GM23338 (cell line): Measurements from ENCODE around the gene TMEM231. TPM values are rescaled to one million over a fixed set of nuclear protein-coding genes. Genes with fewer than 3 reads are reported as not detected.

Experiments used
- ATAC-seq: fragments of 200-7000 bp; cut with Tn5 transposase; 3 replicates; pipeline ENCODE4 v1.9.1; 2020
- DNase-seq: peaks from one replicate; pipeline ENCODE4 v3.0.0-alpha.2; 2015; ENCODE audit warnings: low spot score
- H2AFZ ChIP-seq: fragments of 200-600 bp; sonication (generic); 2 replicates; pipeline ENCODE4 v1.8.0; 2016; ENCODE audit warnings: antibody characterized with exemption, mild to moderate bottlenecking, moderate library complexity
- H3F3A ChIP-seq: fragments of 200-600 bp; sonication (generic); replicated peaks from 2 replicates; pipeline ENCODE4 v1.8.0; 2017; ENCODE audit warnings: antibody characterized with exemption, mixed run types, low read depth
- H3K27ac ChIP-seq: fragments of 200-600 bp; sonication (generic); 2 replicates; pipeline ENCODE4 v1.6.1; 2016; ENCODE audit warnings: low read depth
- H3K27me3 ChIP-seq: fragments of 200-600 bp; sonication (generic); 2 replicates; pipeline ENCODE4 v1.8.0; 2016; ENCODE audit warnings: mild to moderate bottlenecking, mixed run types, moderate library complexity; ENCODE audit not compliant: insufficient read depth
- H3K36me3 ChIP-seq: fragments of 200-600 bp; sonication (generic); 2 replicates; pipeline ENCODE4 v1.8.0; 2016; ENCODE audit warnings: mild to moderate bottlenecking; ENCODE audit not compliant: insufficient read depth
- H3K4me1 ChIP-seq: fragments of 200-600 bp; sonication (generic); 2 replicates; pipeline ENCODE4 v1.8.0; 2016; ENCODE audit warnings: mild to moderate bottlenecking, moderate library complexity; ENCODE audit not compliant: insufficient read depth
- H3K4me2 ChIP-seq: fragments of 200-600 bp; sonication (generic); 2 replicates; pipeline ENCODE4 v1.7.1; 2017; ENCODE audit warnings: mixed run types
- H3K4me3 ChIP-seq: fragments of 200-600 bp; sonication (generic); 2 replicates; pipeline ENCODE4 v1.6.1; 2016; ENCODE audit warnings: mixed run types
- H3K79me2 ChIP-seq: fragments of 200-600 bp; sonication (generic); replicated peaks from 2 replicates; pipeline ENCODE4 v1.8.0; 2017; ENCODE audit warnings: mild to moderate bottlenecking; ENCODE audit not compliant: insufficient read depth
- H3K9me2 ChIP-seq: fragments of 200-600 bp; sonication (generic); 2 replicates; pipeline ENCODE4 v1.8.0; 2017; ENCODE audit not compliant: insufficient read depth
- H4K20me1 ChIP-seq: fragments of 200-600 bp; sonication (generic); replicated peaks from 2 replicates; pipeline ENCODE4 v1.8.0; 2017; ENCODE audit warnings: mild to moderate bottlenecking; ENCODE audit not compliant: insufficient read depth
- H3K27ac Mint-ChIP-seq: 2 replicates; pipeline ENCODE4 v1.8.0; 2020; ENCODE audit warnings: inconsistent platforms, mild to moderate bottlenecking, moderate library complexity, mixed read lengths
- H3K27me3 Mint-ChIP-seq: 3 replicates; pipeline ENCODE4 v1.8.0; 2022; ENCODE audit warnings: low read depth, mild to moderate bottlenecking, moderate library complexity, mixed read lengths, inconsistent platforms; ENCODE audit not compliant: insufficient read depth, poor library complexity
- H3K36me3 Mint-ChIP-seq: 3 replicates; pipeline ENCODE4 v1.8.0; 2021; ENCODE audit warnings: low read depth, mild to moderate bottlenecking, inconsistent platforms, moderate library complexity, mixed read lengths
- H3K4me1 Mint-ChIP-seq: 3 replicates; pipeline ENCODE4 v1.8.0; 2020; ENCODE audit warnings: mild to moderate bottlenecking, inconsistent platforms, mixed read lengths
- H3K4me3 Mint-ChIP-seq: 3 replicates; pipeline ENCODE4 v1.8.0; 2021; ENCODE audit warnings: moderate library complexity, mild to moderate bottlenecking, inconsistent platforms, mixed read lengths
- H3K9me3 Mint-ChIP-seq: 3 replicates; pipeline ENCODE4 v1.8.0; 2020; ENCODE audit warnings: moderate library complexity, mild to moderate bottlenecking, inconsistent platforms, mixed read lengths
- CTCF ChIP-seq, 2 experiments: fragments of 200-600 bp in 1 of 2; sonication (generic) in 1 of 2; conservative IDR thresholded peaks; 2 replicates each; pipeline versions ENCODE4 v1.5.1 to v1.6.1; 2016 to 2017; ENCODE audit warnings: antibody characterized with exemption in 2 of 2, low read depth in 2 of 2, mild to moderate bottlenecking in 2 of 2, moderate library complexity in 1 of 2
- EZH2 ChIP-seq: fragments of 200-600 bp; sonication (generic); IDR thresholded peaks from one replicate; pipeline ENCODE4 v1.8.0; 2017; ENCODE audit warnings: antibody characterized with exemption, mild to moderate bottlenecking, low read depth; ENCODE audit not compliant: unreplicated experiment
- EZH2phosphoT487 ChIP-seq: fragments of 200-600 bp; sonication (generic); IDR thresholded peaks from one replicate; pipeline ENCODE4 v1.8.1; 2018; ENCODE audit warnings: antibody characterized with exemption; ENCODE audit not compliant: unreplicated experiment
- JUNB ChIP-seq: IDR thresholded peaks from one replicate; pipeline ENCODE4 v1.6.1; 2016; ENCODE audit warnings: antibody characterized with exemption; ENCODE audit not compliant: unreplicated experiment
- NANOG ChIP-seq: IDR thresholded peaks from 2 replicates; pipeline ENCODE4 v1.6.1; 2016; ENCODE audit warnings: antibody characterized with exemption, borderline replicate concordance
- POLR2AphosphoS5 ChIP-seq: IDR thresholded peaks from 2 replicates; pipeline ENCODE4 v1.6.1; 2016; ENCODE audit warnings: antibody characterized with exemption, low read depth
- REST ChIP-seq: IDR thresholded peaks from one replicate; pipeline ENCODE4 v1.6.1; 2018; ENCODE audit warnings: antibody characterized with exemption; ENCODE audit not compliant: unreplicated experiment
- STAT1 ChIP-seq: IDR thresholded peaks from one replicate; pipeline ENCODE4 v1.6.1; 2016; ENCODE audit warnings: antibody characterized with exemption; ENCODE audit not compliant: unreplicated experiment
- ZNF114 ChIP-seq: fragments of 250-450 bp; sonication (Bioruptor Pico); IDR thresholded peaks from 2 replicates; pipeline ENCODE4 v1.5.0; 2020; ENCODE audit warnings: mild to moderate bottlenecking, moderate library complexity
- ZNF462 ChIP-seq: fragments of 250-450 bp; sonication (Bioruptor Pico); IDR thresholded peaks from 2 replicates; pipeline ENCODE4 v1.5.0; 2020; ENCODE audit warnings: mild to moderate bottlenecking, moderate library complexity
- polyA plus RNA-seq: library from polyadenylated mRNA; unstranded; fragments of >200 nt; fragmentation: Nextera tagmentation; extraction: Ambion mirVana; gene quantifications from 2 replicates; pipeline ENCODE4 v1.2.1, GENCODE V29; 2016
- total RNA-seq: library from RNA; depleted of rRNA; stranded (reverse); fragments of >200 nt; shearing (Covaris generic); gene quantifications from 2 replicates; pipeline ENCODE4 v1.2.3, GENCODE V29; 2014

Gene TMEM231
- total and polyA plus RNA-seq, 2 experiments from 2014 or later, result 5.3 to 19.9 TPM

- TF ChIP-seq ZNF462 (CRISPR knock-in tag) (no peak), CTCF (conservative IDR thresholded peaks at IDR 0.05; ENCODE audit: low read depth in 2 of 2) (no peak), EZH2 (no peak), STAT1 (no peak), POLR2AphosphoS5 (no peak), ZNF114 (no peak), JUNB (no peak), NANOG (no peak)
Observed at GRCh38 chr16:75506574-75506973, 49.5 kb downstream of the TMEM231 start (continued).

- Histone ChIP-seq H3K27ac (no peak overlapping the region), H2AFZ (no peak overlapping the region), H3F3A (no peaks in the 10 kb centered on the region), H3K4me3 (no peak overlapping the region), H3K4me1 (no peaks in the 10 kb centered on the region), H3K9me2 (no peaks in the 10 kb centered on the region), H3K4me2 (no peak overlapping the region), H4K20me1 (no peaks in the 10 kb centered on the region; the same call in 1 of the 2 replicates), H3K79me2 (no peaks in the 10 kb centered on the region), H3K27me3 (no peaks in the 10 kb centered on the region), H3K36me3 (no peaks in the 10 kb centered on the region)
- DNase-seq, result no peak
- Mint-ChIP-seq H3K27ac (no peak overlapping the region), H3K9me3 (no peaks in the 10 kb centered on the region), H3K36me3 (no peaks in the 10 kb centered on the region), H3K4me3 (no peak overlapping the region), H3K4me1 (peaks cover 3% of the 10 kb centered on the region; the same call in 1 of the 3 replicates), H3K27me3 (no peaks in the 10 kb centered on the region)
- no peak for ATAC-seq
- no peak for TF ChIP-seq REST
- TF ChIP-seq POLR2AphosphoS5, result no peak
- TF ChIP-seq EZH2phosphoT487, result no peak
Observed at GRCh38 chr16:75506107-75506506, 49.9 kb downstream of the TMEM231 start.
